Adrenal gland (tissue), 5 donors: Measurements from ENCODE around the gene INSM1.

ENCODE experiments used
- POLR2A ChIP-seq, 2 donors: fragments of 450-650 bp; IDR thresholded peaks; one replicate each; pipeline ENCODE4 v1.6.1; 2017; ENCODE audit warnings: antibody characterized with exemption in 2 of 2, mild to moderate bottlenecking in 2 of 2, moderate library complexity in 1 of 2
- TF ChIP-seq, protein P1 (sequence below), 6 experiments: fragments of 450-650 bp in 4 of 6; fragments of 200-600 bp in 2 of 6; sonication (generic) in 1 of 6; IDR thresholded peaks; 1 replicate in 5 of 6; 2 replicates in 1 of 6; pipeline versions ENCODE4 v1.5.1 to v1.8.0; 2016 to 2021; ENCODE audit warnings: antibody characterized with exemption in 6 of 6, mild to moderate bottlenecking in 2 of 6, moderate library complexity in 1 of 6
- donor health status: DM: no; HTN: no; CAD: no.

- TF ChIP-seq POLR2A (IDR thresholded peaks at IDR 0.05), result no peak
- TF ChIP-seq, protein P1, sequence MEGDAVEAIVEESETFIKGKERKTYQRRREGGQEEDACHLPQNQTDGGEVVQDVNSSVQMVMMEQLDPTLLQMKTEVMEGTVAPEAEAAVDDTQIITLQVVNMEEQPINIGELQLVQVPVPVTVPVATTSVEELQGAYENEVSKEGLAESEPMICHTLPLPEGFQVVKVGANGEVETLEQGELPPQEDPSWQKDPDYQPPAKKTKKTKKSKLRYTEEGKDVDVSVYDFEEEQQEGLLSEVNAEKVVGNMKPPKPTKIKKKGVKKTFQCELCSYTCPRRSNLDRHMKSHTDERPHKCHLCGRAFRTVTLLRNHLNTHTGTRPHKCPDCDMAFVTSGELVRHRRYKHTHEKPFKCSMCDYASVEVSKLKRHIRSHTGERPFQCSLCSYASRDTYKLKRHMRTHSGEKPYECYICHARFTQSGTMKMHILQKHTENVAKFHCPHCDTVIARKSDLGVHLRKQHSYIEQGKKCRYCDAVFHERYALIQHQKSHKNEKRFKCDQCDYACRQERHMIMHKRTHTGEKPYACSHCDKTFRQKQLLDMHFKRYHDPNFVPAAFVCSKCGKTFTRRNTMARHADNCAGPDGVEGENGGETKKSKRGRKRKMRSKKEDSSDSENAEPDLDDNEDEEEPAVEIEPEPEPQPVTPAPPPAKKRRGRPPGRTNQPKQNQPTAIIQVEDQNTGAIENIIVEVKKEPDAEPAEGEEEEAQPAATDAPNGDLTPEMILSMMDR (IDR thresholded peaks at IDR 0.05), result no peak
Observed at GRCh38 chr20:20366551-20366875, 1.4 kb upstream of the INSM1 start.
